ENCODE measurements around the gene KLLN. TPM values are rescaled to one million over a fixed set of nuclear protein-coding genes. Genes with fewer than 3 reads are reported as not detected.

KLLN gene
- total RNA-seq, 1 experiment from 2014 or later, result 1.4 TPM

GRCh38 chr10:87844837-87845623, 18.3 kb downstream of the KLLN start:
- ChIA-PET RAD21 (ENCODE audit: low non-redundant PET in 1 of 2, low total read pairs in 2 of 2, uncharacterized antibody in 2 of 2, unreplicated experiment in 2 of 2) (no interaction called here), CTCF (interaction anchor here (1.0 to 1.4 kb wide), 3 partner anchors 12 to 544 kb away, joined by 3 to 5 read pairs (median 3); no protein-coding TSS in a partner anchor), POLR2A (interaction anchor here (1.5 to 2.8 kb wide), 2 partner anchors 17 to 27 kb away, joined by 6 to 16 read pairs; partner anchors contain the start of genes ATAD1 and KLLN)
- DNase-seq (ENCODE audit: low read depth, low spot score), result no peak
- H3K9me2 ChIP-seq (ENCODE audit: insufficient read depth), result no peaks in the 10 kb centered on the region
- no peaks in the 10 kb centered on the region for H3K27me3 ChIP-seq (ENCODE audit: insufficient read depth, low read length)
- TF ChIP-seq POLR2A (IDR thresholded peaks at IDR 0.05; ENCODE audit: borderline replicate concordance, extremely low read depth, insufficient read depth, insufficient read length), result no peak
- TF ChIP-seq SP1 (IDR thresholded peaks at IDR 0.05; ENCODE audit: low read depth), result peak; percentile 58
- no peak for TF ChIP-seq SIN3A (IDR thresholded peaks at IDR 0.05; ENCODE audit: low read depth)
- peak; percentile 77; the same call in 1 of the 2 replicates for TF ChIP-seq CBX3 (IDR thresholded peaks at IDR 0.05; ENCODE audit: low read depth)
- TF ChIP-seq JUND (IDR thresholded peaks at IDR 0.05), result peak; percentile 77
- no peak for TF ChIP-seq RAD21 (IDR thresholded peaks at IDR 0.05; ENCODE audit: low read depth)
- peak; percentile 91 for TF ChIP-seq FOSL1 (IDR thresholded peaks at IDR 0.05; ENCODE audit: low read depth)
- peak; percentile 60 for ATAC-seq
- peak overlapping the region; percentile 69 for H3K4me2 ChIP-seq (ENCODE audit: low read length)
- H3K36me3 ChIP-seq (ENCODE audit: control insufficient read depth in 1 of 2, insufficient read depth in 2 of 2, low read length in 2 of 2), result no peaks in the 10 kb centered on the region
- H3K9ac ChIP-seq (ENCODE audit: low read length), result peak overlapping the region; percentile 46
- no TSS peak for BruUV-seq (replicated peaks)
- intact Hi-C loops (cut with micrococcal nuclease), result loop anchor here (2.0 kb wide), 1 partner anchor 18 kb away; the partner anchor contains the start of genes KLLN and PTEN
- H4K20me1 ChIP-seq (ENCODE audit: insufficient read depth), result no peaks in the 10 kb centered on the region
- peak overlapping the region; percentile 96 for H2AFZ ChIP-seq (ENCODE audit: low read depth, low read length, poor library complexity, severe bottlenecking)
- peak overlapping the region in 1 of 2 experiments; percentile 29; a peak in 2 of 4 replicates for H3K4me3 ChIP-seq (replicated peaks in 1 of 2; ENCODE audit: low read depth in 1 of 2, low read length in 2 of 2)
- H3K9me3 ChIP-seq (ENCODE audit: control insufficient read depth in 1 of 2, insufficient read depth in 1 of 2, low read depth in 1 of 2, low read length in 2 of 2), result no peaks in the 10 kb centered on the region
- H3K4me1 ChIP-seq (ENCODE audit: control insufficient read depth in 1 of 2, insufficient read depth in 2 of 2, low read length in 2 of 2), result peaks cover 37 to 59% of the 10 kb centered on the region in 2 experiments
- H3K27ac ChIP-seq (ENCODE audit: low read depth, low read length), result peak overlapping the region; percentile 54
- no peaks in the 10 kb centered on the region for H3K79me2 ChIP-seq (ENCODE audit: insufficient read depth, low read length)

- DNase-seq (ENCODE audit: low read depth, low spot score) (no peak), ATAC-seq (no peak)
- peak overlapping the region; percentile 11; the same call in 1 of the 2 replicates for H3K4me2 ChIP-seq (ENCODE audit: low read length)
- H3K27ac ChIP-seq (ENCODE audit: low read depth, low read length), result peak overlapping the region; percentile 70
- no peaks in the 10 kb centered on the region for H3K36me3 ChIP-seq (ENCODE audit: control insufficient read depth in 1 of 2, insufficient read depth in 2 of 2, low read length in 2 of 2)
- H3K9me2 ChIP-seq (ENCODE audit: insufficient read depth), result no peaks in the 10 kb centered on the region
- peak overlapping the region; percentile 28 for H2AFZ ChIP-seq (ENCODE audit: low read depth, low read length, poor library complexity, severe bottlenecking)
- no peaks in the 10 kb centered on the region for H4K20me1 ChIP-seq (ENCODE audit: insufficient read depth)
- H3K9me3 ChIP-seq (ENCODE audit: control insufficient read depth in 1 of 2, insufficient read depth in 1 of 2, low read depth in 1 of 2, low read length in 2 of 2), result no peaks in the 10 kb centered on the region
- intact Hi-C loops (cut with micrococcal nuclease), result loop anchor here (2.0 kb wide), 1 partner anchor 19 kb away; the partner anchor contains the start of genes KLLN and PTEN
- POLR2A ChIA-PET, result interaction anchor here (2.8 kb wide), 1 partner anchor 19 kb away, joined by 16 read pairs; the partner anchor contains the start of gene KLLN
- no peaks in the 10 kb centered on the region for H3K27me3 ChIP-seq (ENCODE audit: insufficient read depth, low read length)
- H3K4me1 ChIP-seq (ENCODE audit: control insufficient read depth in 1 of 2, insufficient read depth in 2 of 2, low read length in 2 of 2), result peaks cover 37 to 59% of the 10 kb centered on the region in 2 experiments
- RAD21 ChIA-PET (ENCODE audit: low non-redundant PET in 1 of 2, low total read pairs in 2 of 2, uncharacterized antibody in 2 of 2, unreplicated experiment in 2 of 2), result no interaction called here
- H3K4me3 ChIP-seq (replicated peaks in 1 of 2; ENCODE audit: low read depth in 1 of 2, low read length in 2 of 2), result no peak overlapping the region
- CTCF ChIA-PET, result no interaction called here
- no peaks in the 10 kb centered on the region for H3K79me2 ChIP-seq (ENCODE audit: insufficient read depth, low read length)
- no peak overlapping the region for H3K9ac ChIP-seq (ENCODE audit: low read length)
- no TSS peak for BruUV-seq (replicated peaks)
- TF ChIP-seq MAX (IDR thresholded peaks at IDR 0.05) (no peak), ZFX (IDR thresholded peaks at IDR 0.05) (no peak), RAD21 (IDR thresholded peaks at IDR 0.05; ENCODE audit: low read depth) (no peak), SP1 (IDR thresholded peaks at IDR 0.05; ENCODE audit: low read depth) (no peak), SIN3A (IDR thresholded peaks at IDR 0.05; ENCODE audit: low read depth) (no peak), EZH2 (IDR thresholded peaks at IDR 0.05) (no peak), FOSL1 (IDR thresholded peaks at IDR 0.05; ENCODE audit: low read depth) (no peak), ZBTB33 (IDR thresholded peaks at IDR 0.05; ENCODE audit: extremely low read depth, insufficient replicate concordance, low read length) (no peak), CTCF (IDR thresholded peaks at IDR 0.05 in 2 of 3, conservative IDR thresholded peaks at IDR 0.05 in 1 of 3; ENCODE audit: borderline replicate concordance in 1 of 3, insufficient read depth in 1 of 3, low read depth in 2 of 3, low read length in 2 of 3) (no peak)
These were observed 19.6 kb downstream of the KLLN start for GRCh38 chr10:87843714-87844113.

All from HCT116 (cell line).